Stimulated activated CD4-positive, alpha-beta T cell treated with anti-CD3 and anti-CD28 coated beads, Interleukin-2, amount 100 ng/mL, for 4 hours (primary cell): ENCODE measurements around the gene CD207.

ENCODE experiments used
- DNase-seq: peaks from one replicate; pipeline ENCODE4 v3.0.0-alpha.2; 2020; ENCODE audit warnings: low read depth

Gene CD207

GRCh38 chr2:70793450-70793849 is 42.2 kb downstream of the CD207 start:
- DNase-seq = no peak

DNA sequence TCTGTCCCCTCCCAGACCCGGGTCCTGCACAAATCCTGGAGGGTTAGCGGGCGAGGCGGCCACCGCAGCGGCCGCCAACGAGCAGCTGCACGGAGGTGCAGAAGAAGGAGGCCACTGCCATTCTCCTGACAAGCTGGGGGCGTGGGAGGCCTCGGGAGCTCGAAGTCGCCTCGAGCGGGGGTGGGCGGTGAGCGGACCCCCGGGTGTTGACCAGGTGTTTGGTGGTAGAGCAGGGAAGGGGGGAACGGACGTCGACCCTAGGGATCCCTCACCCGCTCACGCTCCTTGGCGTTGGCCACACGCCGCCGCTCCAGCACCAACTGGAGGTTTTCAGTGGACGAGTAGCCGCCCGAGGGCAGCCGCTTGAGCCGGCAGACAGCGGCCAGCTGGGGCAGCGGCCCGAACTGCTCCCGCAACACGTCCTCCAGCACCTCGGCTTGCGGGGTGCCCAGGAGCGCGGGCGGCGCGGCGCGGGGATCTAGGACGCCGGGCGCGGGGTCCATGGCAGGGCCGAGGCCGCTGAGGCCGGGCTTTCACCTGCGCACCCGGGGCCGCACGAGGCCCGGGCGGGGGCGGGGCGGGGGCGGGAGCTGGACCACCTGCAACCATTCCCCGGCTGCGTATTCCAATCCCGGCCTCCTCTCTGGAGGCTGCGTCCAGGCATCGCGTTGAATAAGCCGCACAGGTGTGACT is 45.3 kb downstream of the CD207 start, which contains the start of gene FIGLA:
TSS of gene FIGLA (minus strand) at position 508 of the 693 bp plus-strand sequence. CDS start at position 503, 5 bp downstream.
- DNase-seq = no peak

GRCh38 chr2:70789304-70790135 is 46.1 kb downstream of the CD207 start:
- peak; percentile 58 for DNase-seq

DNA sequence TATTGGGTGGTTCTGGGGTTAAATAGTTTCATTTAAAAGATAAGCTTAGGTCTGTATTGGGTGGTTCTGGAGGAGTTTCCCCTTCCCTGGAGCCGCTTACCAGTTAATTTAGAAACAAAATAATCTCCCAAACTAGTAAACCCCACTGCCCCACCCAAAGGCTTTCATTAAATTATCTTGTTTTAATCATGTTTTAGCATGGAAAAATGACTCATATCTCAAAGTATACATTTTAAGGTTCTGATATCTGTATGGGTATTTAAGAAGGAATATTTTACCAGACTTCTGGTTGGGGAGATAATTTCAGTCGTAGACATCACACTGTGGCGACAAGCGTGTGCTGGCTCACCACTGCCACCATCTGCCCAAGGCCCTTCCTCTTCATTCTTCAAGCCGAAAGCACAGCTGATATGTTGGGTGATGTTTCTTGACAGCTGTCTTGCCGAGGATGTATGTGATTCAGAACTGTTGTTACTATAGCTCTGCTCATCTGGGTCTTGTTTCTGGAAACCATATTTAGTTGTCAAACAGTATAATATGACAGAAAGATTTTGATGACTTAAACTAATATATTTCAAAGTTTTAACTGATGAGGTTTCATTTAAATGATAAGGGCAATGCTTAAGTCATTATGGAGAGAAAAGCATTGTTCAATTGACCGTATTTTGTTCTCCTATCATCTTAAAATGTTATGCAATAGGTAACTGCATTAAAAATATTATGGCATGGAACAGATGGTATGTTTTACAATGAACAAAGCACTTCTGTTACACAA is 50.3 kb downstream of the CD207 start:
- peak; percentile 25 for DNase-seq

DNA sequence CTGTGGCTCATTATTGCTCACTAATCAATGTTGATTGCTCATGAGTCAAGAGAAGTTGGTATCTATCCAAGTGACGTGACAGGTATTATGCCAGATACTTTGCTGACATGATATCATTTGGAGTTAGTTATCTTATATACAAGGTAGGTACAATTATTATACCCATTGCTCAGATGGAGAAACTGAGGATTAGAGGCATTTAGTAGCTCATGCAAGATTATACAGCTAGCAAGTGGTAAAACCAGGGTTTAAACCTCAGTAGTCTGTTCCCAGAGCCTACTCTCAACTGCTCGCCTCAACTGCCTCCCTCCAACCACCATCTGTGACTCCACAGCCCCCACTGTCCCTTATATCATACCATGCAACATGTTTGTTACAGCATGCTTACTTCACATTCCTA is 51.3 kb downstream of the CD207 start:
- no peak for DNase-seq
